COLO829 (cell line): ENCODE measurements around the gene KCNAB1.

Experiments used
- DNase-seq: peaks from one replicate; pipeline ENCODE4 v3.0.0; 2012; ENCODE audit warnings: low spot score

The KCNAB1 gene

DNA sequence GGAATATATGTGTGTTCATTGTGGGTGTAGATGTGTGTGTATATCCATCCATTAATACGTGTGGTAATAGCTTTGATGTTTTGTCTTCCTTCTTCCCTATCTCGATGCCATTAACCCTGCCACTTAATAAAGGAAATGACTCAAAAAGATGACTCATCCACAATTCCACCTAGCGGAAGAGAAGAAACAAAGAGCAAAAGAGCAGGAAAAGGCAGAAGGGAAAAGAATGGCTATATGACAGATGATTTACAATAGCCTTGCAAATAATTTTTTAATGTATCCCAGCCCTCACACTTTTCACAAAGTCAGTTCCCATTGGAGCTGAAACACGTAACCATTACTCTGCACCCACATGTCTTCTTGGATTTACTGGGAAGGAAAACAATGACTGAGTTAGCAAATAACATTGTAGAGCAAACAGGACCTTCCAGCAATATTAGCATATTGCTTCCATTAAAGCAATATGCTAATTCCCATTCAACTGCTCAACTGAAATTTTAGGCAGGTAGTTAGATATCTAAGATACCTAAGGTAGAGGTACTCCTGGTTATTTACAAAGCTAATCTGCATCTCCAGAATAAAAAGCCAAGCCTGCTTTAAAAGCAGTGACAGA is 197.2 kb downstream of the KCNAB1 start:
- DNase-seq: peak; percentile 93

- DNase-seq: no peak
Observed at GRCh38 chr3:156321945-156322344, 201.6 kb downstream of the KCNAB1 start.

DNA sequence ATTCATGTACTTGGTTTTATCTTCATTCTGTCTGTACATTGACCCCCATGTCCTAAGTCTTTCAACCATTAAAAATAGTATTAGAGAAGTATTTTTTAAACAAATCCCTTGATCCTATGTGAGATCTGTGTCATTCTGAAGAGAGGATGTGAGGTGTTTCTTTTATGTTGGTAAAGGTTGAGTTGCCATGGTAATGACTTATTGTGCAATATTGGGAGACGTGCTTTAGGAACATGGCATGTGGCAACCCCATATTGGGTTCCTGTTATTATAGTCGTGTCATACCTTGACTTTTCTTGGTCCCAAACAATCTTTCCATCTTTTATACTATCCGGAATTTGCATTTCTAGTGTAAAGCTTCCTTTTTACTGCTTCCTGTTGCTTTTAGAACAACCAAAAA is 203.1 kb downstream of the KCNAB1 start:
- DNase-seq: no peak

DNA sequence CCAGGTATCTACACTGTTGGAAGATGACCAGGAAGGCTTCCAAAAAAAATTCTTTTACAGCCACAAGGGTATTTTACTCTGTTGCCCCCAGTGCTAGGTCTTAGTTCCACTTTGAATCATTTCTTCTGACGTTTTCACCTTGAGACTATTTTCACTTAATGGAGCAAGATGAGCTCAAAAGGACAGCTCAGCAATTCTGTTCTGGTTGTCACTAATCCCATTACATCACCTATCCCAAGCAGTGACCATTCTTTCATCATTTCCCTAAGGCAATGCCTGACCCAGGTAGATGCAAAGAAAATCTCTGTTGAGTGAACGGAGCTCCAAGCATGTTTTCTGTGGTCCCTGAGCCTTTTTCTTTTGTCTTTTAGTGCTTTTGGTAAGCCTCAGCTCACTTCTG is 210.0 kb downstream of the KCNAB1 start:
- DNase-seq: no peak

- DNase-seq: no peak
Observed at GRCh38 chr3:156332304-156332703, 211.9 kb downstream of the KCNAB1 start.

- no peak for DNase-seq
Observed at GRCh38 chr3:156334841-156335545, 214.6 kb downstream of the KCNAB1 start.

DNA sequence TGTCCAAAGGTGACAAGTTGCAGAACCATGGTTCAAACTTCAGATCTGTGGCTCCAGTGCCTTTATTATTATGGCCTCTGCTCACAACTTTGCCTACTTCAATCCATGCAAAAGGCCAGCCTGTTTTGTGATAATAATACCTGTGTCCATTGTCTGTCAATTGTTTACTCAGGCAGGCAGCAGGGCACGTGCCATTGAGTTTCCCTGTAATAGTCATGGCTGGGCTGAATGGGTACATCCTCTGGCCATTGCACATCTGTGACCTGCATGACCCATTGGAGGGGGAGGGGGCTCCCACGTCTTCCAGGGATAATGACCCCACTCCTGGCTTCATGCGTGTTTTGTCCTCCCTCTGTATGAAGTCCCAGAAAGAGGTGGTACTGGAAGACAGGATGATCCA is 219.1 kb downstream of the KCNAB1 start:
- no peak for DNase-seq

DNA sequence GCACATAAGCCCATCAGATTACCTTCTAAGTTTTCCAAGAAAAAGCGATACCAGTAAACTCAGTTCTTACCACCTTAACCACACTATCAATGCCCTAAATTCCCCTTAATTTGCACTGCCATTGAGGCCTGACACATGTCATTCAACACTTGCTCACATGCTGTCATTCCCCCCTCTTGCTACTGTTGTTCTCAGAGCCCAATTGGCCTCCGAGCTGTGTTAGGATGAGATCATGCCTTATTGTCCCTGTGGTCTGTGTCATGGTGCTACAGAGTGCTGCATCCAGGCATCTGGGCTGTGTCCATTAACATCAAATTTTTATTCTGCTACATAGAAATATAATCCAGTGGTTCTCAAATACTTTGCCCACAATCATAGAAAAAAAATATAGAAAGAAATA is 221.0 kb downstream of the KCNAB1 start:
- DNase-seq: no peak

- no peak for DNase-seq
Observed at GRCh38 chr3:156341831-156342416, 221.5 kb downstream of the KCNAB1 start.

DNA sequence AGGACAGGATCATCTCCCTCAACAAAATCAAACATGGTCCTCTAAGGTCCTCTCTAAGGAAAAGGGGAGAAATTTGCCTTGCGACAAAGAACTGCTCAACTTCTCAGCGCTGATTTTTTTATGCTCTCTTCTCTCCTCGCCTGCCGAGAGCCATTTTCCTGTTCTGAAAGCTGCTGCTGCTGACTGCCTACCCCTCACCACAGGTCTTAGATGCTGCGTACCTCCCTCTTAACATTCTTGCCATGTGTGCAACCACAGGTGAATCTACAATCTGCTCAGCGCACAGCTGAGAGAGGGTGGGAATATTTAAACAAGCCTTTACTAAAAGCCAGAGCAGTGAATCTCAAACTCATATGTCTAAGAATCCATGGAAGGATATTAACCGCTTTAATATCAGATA is 223.8 kb downstream of the KCNAB1 start:
- DNase-seq: no peak

DNA sequence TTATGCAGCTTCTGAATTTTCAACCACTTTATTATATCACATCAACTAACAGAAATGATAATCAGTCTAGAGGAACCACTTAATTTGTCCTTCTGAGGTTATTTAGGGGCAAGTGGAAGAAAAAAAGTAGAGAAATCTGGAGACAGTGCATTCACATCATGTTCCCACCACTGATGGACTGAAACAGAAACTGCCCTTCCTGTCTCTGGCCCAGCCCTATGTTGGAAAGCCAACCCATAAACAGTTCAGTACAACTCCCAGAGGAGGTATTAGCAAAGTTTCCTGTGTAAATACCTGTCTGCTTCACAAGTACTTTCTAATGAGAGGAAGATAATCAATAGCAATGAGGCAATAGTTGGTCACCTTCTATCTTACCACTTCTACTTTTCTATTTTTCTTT is 228.7 kb downstream of the KCNAB1 start:
- DNase-seq: no peak

- no peak for DNase-seq
Observed at GRCh38 chr3:156349978-156350377, 229.6 kb downstream of the KCNAB1 start.

GRCh38 chr3:156350781-156351180 is 230.4 kb downstream of the KCNAB1 start:
- DNase-seq: no peak

DNA sequence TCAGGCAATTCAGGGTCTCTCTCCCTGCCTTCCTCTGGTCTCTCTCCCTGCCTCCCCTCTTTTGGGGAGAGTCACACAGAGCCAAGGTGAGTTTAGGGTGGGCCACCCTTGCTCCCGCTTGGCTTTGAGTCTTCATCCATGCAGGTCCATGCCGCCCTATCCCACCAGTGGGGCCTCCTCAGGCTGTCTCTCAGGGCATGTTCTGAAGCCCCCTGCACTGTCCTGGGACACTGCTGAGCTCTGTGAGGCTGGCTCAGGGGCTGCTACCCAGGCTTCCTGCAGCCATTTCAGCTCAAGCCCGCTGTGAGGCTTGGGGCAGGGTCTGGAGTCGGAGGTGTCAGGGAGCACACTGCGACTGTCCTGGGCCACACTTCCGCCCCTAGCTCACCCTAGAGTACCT is 231.4 kb downstream of the KCNAB1 start:
- DNase-seq: no peak

DNA sequence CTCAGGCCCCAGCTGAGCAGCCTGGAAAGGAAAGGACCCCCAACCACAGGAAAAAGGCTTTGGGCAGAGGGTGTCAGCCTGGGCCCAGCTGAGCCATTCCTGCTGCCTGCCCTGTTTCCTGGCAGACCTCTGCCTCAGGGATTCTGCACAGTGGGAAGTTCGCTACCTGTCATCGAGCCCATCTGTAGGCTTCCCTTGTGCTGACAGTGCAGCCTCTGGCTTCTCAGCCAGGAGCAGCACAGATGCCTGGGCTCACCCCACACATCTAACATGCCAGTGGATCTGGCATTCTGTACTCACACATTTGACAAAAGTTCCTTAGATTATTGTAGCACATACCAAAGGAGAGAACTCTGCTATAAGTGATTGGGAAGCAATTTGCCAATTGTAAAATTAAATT is 232.3 kb downstream of the KCNAB1 start:
- DNase-seq: no peak

DNA sequence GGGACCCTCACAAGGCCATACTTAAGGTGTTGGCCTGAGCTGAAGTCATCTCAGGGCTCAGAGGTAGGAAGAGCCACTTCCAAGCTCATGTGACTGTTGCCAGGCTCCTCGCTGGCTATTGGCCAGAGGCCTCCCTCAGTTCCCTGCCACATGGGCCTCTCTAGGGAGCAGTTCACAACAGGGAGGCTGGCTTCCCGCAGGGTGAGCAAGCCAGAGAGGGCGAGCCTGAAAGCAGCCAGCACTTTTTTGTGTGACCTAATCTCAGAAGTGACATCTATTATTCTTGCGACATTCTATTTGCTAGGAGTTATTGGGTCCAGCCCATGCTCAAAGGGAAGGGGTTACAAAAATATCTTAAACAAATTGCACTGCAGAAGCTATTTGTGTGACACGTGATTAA is 233.2 kb downstream of the KCNAB1 start:
- DNase-seq: no peak

DNA sequence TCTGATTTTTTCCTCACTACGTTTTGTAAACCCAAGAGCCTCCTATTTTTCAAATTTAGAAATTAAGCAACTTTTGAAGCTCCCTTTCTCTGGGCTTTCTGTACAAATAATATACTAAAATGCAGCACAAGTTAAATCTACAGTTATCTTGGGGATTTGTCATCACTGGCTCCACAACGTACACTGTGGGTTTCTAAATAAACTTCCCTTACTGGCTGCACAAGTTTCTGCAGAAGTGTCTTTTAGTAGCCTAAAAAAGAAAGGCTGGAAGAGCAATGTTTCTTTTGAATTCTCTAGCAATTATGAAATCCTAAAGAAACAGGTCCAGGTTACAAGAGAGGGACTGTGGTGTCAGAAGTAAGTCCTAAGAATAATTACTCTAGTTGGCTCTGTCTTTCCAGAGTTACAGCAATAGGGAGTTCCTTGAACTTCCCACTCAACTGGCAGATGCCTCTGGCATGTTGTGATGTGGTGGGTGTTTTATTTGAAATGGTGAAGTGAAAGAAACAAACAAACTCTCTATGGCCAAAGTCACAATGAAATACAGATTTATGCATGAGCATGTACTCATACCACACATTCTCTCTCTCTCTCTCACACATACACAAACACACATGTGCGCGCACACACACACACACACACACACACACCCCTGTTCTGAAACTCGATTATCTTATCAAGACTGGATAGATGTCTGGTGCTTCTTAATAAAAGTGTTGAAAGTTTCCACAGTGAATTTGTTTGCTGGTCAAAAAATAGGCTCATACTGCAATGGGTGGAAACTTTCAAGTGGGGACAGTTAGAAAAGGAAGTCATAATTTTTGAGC is 236.4 kb downstream of the KCNAB1 start:
- DNase-seq: peak; percentile 21

DNA sequence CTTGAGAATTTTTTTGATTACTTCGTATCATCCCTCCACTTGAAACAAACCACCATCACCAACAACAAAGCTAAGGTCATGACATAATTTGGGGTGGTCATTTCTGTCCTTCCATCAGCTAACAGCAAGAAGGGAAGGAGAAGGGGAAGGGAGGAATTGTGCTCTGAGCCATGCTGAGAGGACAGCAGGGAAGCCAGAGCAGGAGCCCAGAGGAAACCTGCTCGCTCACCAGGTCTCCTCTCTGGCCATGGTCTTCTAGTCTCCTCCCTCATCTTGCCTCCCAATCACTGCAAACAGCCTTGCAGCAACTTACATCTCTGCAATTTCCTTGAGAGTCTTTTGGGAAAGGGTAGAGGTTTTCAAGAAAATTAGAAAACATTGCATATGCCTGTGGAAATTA is 237.9 kb downstream of the KCNAB1 start:
- no peak for DNase-seq

GRCh38 chr3:156359368-156359767 is 239.0 kb downstream of the KCNAB1 start:
- DNase-seq: no peak

DNA sequence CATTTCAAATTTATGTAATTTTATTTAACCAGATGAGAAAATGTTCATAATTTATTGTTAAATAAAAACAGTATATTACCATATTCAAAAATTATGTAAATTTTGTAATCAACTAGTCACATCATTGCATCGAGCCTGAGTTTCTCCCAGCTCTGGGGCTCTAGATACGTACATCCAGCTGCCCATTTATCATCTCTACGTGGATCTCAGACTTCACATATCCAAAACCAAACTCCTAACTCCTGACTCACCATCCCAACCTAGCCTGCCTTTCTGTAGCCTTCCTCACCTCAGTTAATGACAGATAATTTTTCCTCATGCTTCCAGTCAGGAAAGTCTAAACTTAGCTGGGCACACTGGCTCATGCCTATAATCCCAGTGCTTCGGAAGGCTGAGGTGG is 239.7 kb downstream of the KCNAB1 start:
- no peak for DNase-seq

DNA sequence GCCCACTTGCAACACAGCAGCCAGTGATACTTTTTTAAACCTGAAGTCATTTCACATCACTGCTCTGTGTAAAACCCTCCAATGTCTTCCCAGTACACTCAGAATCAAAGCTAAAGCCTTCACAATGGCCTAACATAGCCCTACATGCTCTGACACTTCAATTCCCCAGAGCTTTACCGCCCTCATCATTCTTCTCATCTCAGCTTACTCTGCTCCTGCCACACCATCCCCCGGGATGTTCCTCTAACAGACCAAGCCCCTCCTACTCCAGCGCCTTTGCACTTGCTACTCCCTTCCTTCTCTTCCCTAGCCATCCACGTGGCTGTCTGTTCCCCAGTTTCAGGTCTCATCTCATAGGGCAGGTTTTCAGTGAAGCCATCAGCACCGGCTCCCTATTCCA is 240.6 kb downstream of the KCNAB1 start:
- no peak for DNase-seq

GRCh38 chr3:156366559-156366958 is 246.2 kb downstream of the KCNAB1 start:
- DNase-seq: no peak

DNA sequence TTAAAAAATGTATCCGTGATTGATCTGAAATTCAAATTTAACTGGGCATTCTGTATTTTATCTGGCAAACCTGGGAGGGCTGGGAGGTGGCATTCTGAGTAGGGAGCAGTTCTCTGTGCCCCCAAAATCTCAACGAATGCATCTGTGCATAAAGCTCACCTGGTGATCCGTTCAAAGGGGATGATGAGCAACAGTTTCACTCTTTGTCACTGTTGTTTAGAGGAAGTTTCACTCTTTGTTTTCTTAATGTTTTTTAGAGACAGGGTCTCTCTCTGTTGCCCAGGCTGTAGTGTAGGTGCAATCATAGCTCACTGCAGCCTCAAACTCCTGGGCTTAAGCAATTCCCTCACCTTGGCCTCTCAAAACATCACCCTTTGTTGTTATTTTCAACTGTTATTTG is 247.8 kb downstream of the KCNAB1 start:
- no peak for DNase-seq
